HFFc6 (cell line): ENCODE data around the gene FXYD1. TPM values are rescaled to one million over a fixed set of nuclear protein-coding genes. Genes with fewer than 3 reads are reported as not detected.
"Not testable (repeated sequence)": the region's sequence is repeated elsewhere in the genome, so short reads cannot be mapped to it uniquely, and the experiment has no call there.

Experiments
- DNase-seq: peaks from one replicate; pipeline ENCODE4 v3.0.0-alpha.2; 2018
- H3K27ac Mint-ChIP-seq: 2 replicates; pipeline ENCODE4 v1.8.0; 2020; ENCODE audit warnings: mild to moderate bottlenecking, mixed read lengths
- H3K27me3 Mint-ChIP-seq: 2 replicates; pipeline ENCODE4 v1.8.0; 2021; ENCODE audit warnings: mild to moderate bottlenecking, moderate library complexity, mixed read lengths; ENCODE audit not compliant: insufficient read depth
- H3K36me3 Mint-ChIP-seq: 2 replicates; pipeline ENCODE4 v1.8.0; 2021; ENCODE audit warnings: low read depth, mixed read lengths
- H3K4me1 Mint-ChIP-seq: 2 replicates; pipeline ENCODE4 v1.8.0; 2020; ENCODE audit warnings: low read depth, mixed read lengths
- H3K4me3 Mint-ChIP-seq: 2 replicates; pipeline ENCODE4 v1.8.0; 2020; ENCODE audit warnings: mild to moderate bottlenecking, moderate library complexity, mixed read lengths
- H3K9me3 Mint-ChIP-seq: 2 replicates; pipeline ENCODE4 v1.8.0; 2020; ENCODE audit warnings: mild to moderate bottlenecking, mixed read lengths
- total RNA-seq, 6 experiments: library from RNA; stranded (reverse); fragmentation: NEBNext Ultra II Directional; extraction: Animal tissue kit (Norgen Biotek cat#: 25700); gene quantifications; 2 replicates in 1 of 6; 3 replicates in 5 of 6; pipeline ENCODE4 v1.2.3, GENCODE V29; 2021
- TF ChIP-seq, protein P1 (sequence below): fragments of 200-600 bp; sonication (generic); IDR thresholded peaks from 2 replicates; pipeline ENCODE4 v1.5.0; 2021; ENCODE audit warnings: antibody characterized with exemption, mild to moderate bottlenecking

FXYD1 gene
- total RNA-seq, 6 experiments from 2014 or later = 0.92 to 2.7 (median 2.1) TPM; not detected in 1

DNA sequence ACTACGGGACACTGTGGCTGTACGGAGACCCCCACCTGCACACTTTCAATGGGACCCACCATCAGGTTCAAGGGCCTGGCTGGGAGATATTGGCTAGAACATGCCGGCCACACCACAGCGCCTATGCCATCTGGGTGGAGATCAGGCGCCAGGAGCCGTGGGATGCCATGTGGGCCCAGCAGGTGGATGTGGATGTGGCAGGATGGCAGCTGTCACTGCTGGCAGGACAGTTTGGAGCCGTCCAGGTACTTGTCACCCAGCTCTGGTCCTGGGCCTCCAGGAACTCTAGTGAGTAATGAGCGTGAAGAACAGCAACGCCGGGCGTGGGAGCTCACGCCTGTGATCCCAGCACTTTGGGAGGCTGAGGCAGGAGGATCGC, 38.7 kb upstream of the FXYD1 start:
- H3K4me1 Mint-ChIP-seq = no peaks in the 10 kb centered on the region; the same call in 1 of the 2 replicates
- no peaks in the 10 kb centered on the region; the same call in 1 of the 2 replicates for H3K9me3 Mint-ChIP-seq

DNA sequence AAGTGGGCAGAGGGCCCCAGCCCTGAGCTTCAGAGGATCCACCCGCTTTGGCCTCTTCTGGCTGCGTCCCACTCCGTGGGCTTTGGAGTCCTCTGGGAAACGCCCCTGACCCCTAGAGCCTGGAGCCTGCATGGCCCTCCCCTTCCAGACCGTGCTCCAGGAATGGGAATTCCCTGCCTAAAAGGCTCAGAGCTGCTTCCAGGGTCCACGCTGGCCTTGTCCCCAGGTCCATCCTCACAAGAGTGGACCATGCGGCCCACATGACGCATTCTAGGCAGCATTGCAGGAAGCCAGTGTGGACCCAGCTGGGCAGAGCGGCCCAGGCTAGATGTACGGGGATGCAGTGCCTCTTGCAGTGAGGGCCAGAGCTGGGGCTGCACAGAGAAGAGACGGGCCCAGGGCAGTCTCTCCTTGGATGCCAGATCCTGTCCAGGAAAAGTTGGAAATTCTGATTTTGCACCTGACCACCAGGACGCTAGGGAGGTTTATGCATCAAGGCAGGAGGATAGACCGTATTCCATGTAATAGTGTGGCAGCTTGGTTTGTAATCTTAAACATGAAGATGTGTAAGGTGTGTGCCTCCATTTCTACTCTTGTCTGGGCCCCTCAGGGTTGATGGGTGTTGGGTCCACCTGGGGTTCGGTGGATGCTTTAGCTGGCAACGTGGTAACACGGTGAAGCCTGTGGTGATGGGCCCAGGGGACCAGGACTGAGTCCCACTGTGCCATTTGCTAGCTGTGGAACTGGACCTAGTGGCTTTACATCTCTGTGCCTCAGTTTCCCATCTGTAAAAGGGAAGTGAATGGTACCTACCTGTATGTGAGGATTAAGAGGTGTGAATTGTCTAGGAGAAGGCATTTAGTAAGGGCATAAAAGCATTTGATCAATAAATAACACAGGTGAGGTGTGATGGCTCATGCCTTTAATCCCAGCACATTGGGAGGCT, 37.8 kb upstream of the FXYD1 start:
- Mint-ChIP-seq H3K27ac (no peak overlapping the region), H3K4me3 (no peak overlapping the region), H3K36me3 (no peaks in the 10 kb centered on the region), H3K4me1 (no peaks in the 10 kb centered on the region; the same call in 1 of the 2 replicates), H3K27me3 (peaks cover 12% of the 10 kb centered on the region), H3K9me3 (no peaks in the 10 kb centered on the region; the same call in 1 of the 2 replicates)
- no peak for DNase-seq
- TF ChIP-seq, protein P1, sequence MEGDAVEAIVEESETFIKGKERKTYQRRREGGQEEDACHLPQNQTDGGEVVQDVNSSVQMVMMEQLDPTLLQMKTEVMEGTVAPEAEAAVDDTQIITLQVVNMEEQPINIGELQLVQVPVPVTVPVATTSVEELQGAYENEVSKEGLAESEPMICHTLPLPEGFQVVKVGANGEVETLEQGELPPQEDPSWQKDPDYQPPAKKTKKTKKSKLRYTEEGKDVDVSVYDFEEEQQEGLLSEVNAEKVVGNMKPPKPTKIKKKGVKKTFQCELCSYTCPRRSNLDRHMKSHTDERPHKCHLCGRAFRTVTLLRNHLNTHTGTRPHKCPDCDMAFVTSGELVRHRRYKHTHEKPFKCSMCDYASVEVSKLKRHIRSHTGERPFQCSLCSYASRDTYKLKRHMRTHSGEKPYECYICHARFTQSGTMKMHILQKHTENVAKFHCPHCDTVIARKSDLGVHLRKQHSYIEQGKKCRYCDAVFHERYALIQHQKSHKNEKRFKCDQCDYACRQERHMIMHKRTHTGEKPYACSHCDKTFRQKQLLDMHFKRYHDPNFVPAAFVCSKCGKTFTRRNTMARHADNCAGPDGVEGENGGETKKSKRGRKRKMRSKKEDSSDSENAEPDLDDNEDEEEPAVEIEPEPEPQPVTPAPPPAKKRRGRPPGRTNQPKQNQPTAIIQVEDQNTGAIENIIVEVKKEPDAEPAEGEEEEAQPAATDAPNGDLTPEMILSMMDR = no peak

More for the DNA sequence above, 38.7 kb upstream of the FXYD1 start:
- no peak overlapping the region for H3K4me3 Mint-ChIP-seq
- DNase-seq = no peak
- H3K36me3 Mint-ChIP-seq = no peaks in the 10 kb centered on the region
- peaks cover 16% of the 10 kb centered on the region for H3K27me3 Mint-ChIP-seq
- TF ChIP-seq, protein P1 = no peak
- no peak overlapping the region for H3K27ac Mint-ChIP-seq

DNA sequence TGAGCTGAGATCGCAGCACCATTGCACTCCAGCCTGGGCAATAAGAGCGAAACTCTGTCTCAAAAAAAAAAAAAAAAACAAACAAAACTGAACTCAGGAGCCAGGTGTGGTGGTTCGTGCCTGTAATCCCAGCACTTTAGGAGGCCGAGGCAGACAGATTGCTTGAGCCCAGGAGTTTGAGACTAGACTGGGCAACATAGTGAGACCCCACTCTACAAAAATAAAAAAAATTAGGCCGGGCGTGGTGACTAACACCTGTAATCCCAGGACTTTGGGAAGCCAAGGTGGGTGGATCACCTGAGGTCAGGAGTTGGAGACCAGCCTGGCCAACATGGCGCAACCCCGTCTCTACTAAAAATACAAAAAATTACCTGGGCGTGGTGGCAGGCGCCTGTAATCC, 36.7 kb upstream of the FXYD1 start:
- H3K27me3 Mint-ChIP-seq = peaks cover 11% of the 10 kb centered on the region
- DNase-seq, H3K9me3 Mint-ChIP-seq, H3K4me1 Mint-ChIP-seq, H3K36me3 Mint-ChIP-seq, H3K4me3 Mint-ChIP-seq, H3K27ac Mint-ChIP-seq: not testable (repeated sequence)

DNA sequence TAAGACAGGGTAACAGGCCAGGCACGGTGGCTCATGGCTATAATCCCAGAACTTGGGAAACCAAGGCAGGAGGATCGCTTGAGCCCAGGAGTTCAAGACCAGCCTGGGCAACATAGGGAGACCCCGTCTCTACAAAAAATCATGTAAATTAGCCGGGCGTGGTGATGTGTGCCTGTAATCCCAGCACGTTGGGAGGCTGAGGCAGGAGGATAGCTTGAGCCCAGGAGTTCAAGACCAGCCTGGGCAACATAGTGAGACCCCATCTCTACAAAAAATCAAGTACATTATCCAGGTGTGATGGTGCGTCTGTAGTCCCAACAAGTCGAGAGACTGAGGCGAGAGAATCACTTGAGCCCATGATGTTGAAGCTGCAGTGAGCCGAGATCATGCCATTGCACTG, 35.0 kb upstream of the FXYD1 start:
- not testable (repeated sequence) for H3K4me1 Mint-ChIP-seq, H3K9me3 Mint-ChIP-seq, H3K36me3 Mint-ChIP-seq, H3K27ac Mint-ChIP-seq, DNase-seq, H3K4me3 Mint-ChIP-seq, H3K27me3 Mint-ChIP-seq

DNA sequence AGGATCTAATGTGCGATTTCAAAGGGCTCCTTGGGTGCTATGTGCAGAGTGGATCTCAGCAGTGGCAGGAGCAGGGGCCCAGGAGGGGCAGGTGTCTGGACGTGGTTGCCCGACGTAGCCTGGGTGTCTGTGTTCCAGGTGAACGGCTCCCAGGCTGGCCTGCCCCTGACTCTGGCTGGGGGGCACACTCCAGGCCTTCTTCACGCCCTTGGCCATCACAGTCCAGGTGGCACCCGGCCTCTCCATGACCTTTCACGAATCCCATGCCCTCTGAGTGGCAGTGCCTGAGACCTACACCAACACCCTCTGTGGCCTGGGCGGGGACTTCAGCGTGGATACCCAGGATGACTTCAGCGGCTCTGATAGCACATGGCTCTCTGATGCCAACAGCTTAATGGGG, 34.3 kb upstream of the FXYD1 start:
- H3K27me3 Mint-ChIP-seq = peaks cover 10% of the 10 kb centered on the region
- H3K4me1 Mint-ChIP-seq = no peaks in the 10 kb centered on the region
- H3K36me3 Mint-ChIP-seq = no peaks in the 10 kb centered on the region
- DNase-seq = no peak
- H3K4me3 Mint-ChIP-seq = no peak overlapping the region
- H3K27ac Mint-ChIP-seq = no peak overlapping the region
- TF ChIP-seq, protein P1 = no peak
- H3K9me3 Mint-ChIP-seq = peaks cover 7% of the 10 kb centered on the region

DNA sequence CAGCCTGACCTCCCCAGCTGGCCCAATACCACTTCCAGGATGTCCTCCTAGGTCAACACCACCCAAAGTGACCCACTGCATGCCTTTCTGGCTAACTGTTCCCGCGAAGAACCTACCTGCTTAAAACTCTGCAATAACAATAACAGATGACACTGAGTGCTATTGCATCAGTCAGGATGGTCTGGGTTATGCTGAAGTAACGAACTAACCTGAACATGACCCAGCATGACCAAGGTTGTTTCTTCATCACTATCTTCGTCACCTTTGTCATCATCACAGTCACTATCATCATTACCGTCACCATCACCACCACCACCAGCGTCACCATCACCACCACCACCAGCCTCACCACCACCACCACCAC, 33.6 kb upstream of the FXYD1 start:
- H3K9me3 Mint-ChIP-seq = peaks cover 7% of the 10 kb centered on the region
- H3K4me3 Mint-ChIP-seq = no peak overlapping the region
- no peaks in the 10 kb centered on the region for H3K4me1 Mint-ChIP-seq
- no peaks in the 10 kb centered on the region for H3K36me3 Mint-ChIP-seq
- no peak for DNase-seq
- peaks cover 15% of the 10 kb centered on the region for H3K27me3 Mint-ChIP-seq
- no peak overlapping the region for H3K27ac Mint-ChIP-seq
- TF ChIP-seq, protein P1 = no peak
